ENCODE data around the gene MEF2D.

The MEF2D gene

GRCh38 chr1:156494309-156494895 is 6.2 kb downstream of the MEF2D start:
- no peaks in the 10 kb centered on the region for H3K9me2 ChIP-seq (ENCODE audit: low read depth, low read length)
- H3K9ac ChIP-seq (ENCODE audit: low read length): peak overlapping the region; percentile 71
- H3K4me1 ChIP-seq (ENCODE audit: insufficient read depth, low read length, severe bottlenecking): peaks cover 98% of the 10 kb centered on the region
- peak overlapping the region; percentile 100 for H3K27ac ChIP-seq (ENCODE audit: low read depth, low read length, poor library complexity, severe bottlenecking)
- H4K20me1 ChIP-seq (ENCODE audit: insufficient read depth, low read length): no peaks in the 10 kb centered on the region
- H3K9me3 ChIP-seq (ENCODE audit: low read length): no peaks in the 10 kb centered on the region
- H3K36me3 ChIP-seq (ENCODE audit: insufficient read depth, low read length): peaks cover 13% of the 10 kb centered on the region; the same call in 1 of the 2 replicates
- H3K79me2 ChIP-seq (ENCODE audit: insufficient read depth, low read length): peaks cover 70% of the 10 kb centered on the region
- no peaks in the 10 kb centered on the region for H3K27me3 ChIP-seq (ENCODE audit: insufficient read depth, low read length)
- TF ChIP-seq, protein P1, sequence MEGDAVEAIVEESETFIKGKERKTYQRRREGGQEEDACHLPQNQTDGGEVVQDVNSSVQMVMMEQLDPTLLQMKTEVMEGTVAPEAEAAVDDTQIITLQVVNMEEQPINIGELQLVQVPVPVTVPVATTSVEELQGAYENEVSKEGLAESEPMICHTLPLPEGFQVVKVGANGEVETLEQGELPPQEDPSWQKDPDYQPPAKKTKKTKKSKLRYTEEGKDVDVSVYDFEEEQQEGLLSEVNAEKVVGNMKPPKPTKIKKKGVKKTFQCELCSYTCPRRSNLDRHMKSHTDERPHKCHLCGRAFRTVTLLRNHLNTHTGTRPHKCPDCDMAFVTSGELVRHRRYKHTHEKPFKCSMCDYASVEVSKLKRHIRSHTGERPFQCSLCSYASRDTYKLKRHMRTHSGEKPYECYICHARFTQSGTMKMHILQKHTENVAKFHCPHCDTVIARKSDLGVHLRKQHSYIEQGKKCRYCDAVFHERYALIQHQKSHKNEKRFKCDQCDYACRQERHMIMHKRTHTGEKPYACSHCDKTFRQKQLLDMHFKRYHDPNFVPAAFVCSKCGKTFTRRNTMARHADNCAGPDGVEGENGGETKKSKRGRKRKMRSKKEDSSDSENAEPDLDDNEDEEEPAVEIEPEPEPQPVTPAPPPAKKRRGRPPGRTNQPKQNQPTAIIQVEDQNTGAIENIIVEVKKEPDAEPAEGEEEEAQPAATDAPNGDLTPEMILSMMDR (IDR thresholded peaks at IDR 0.05; ENCODE audit: low read length): no peak
- no peak for TF ChIP-seq EZH2 (IDR thresholded peaks at IDR 0.05; ENCODE audit: borderline replicate concordance, low read length)
- H3K4me3 ChIP-seq (ENCODE audit: low read depth, low read length, poor library complexity, severe bottlenecking): peak overlapping the region; percentile 45
- peak overlapping the region; percentile 97 for H3K4me2 ChIP-seq (ENCODE audit: low read length)
- no peak overlapping the region for H2AFZ ChIP-seq (ENCODE audit: low read length)
- no peaks in the 10 kb centered on the region for H3F3A ChIP-seq (ENCODE audit: insufficient read depth, low read length)

DNA sequence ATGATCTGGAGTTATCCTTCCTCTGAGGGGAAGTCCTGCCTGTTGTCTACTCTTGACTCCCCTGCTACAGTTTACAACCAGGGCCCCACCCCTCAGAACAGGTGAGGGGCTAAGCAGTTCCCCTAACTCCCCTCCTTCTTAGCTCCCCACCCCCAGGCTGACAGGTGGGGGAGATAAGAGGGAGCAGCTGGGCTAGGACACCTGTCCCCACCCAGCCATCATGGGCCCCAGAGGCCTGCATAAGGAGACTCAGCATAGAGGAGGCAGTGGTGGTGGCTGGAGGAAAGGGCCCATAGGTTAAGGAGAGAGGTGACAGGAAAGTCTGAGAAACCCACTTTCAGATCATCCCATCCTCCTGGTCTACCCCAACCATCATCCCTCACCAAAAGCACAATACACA is 6.8 kb downstream of the MEF2D start:
- Histone ChIP-seq H3K9ac (ENCODE audit: low read length) (peak overlapping the region; percentile 71), H3K9me2 (ENCODE audit: low read depth, low read length) (no peaks in the 10 kb centered on the region), H3K27ac (ENCODE audit: low read depth, low read length, poor library complexity, severe bottlenecking) (peak overlapping the region; percentile 100)

GRCh38 chr1:156493154-156493631 is 7.4 kb downstream of the MEF2D start:
- Histone ChIP-seq H2AFZ (ENCODE audit: low read length) (no peak overlapping the region), H3K27ac (ENCODE audit: low read depth, low read length, poor library complexity, severe bottlenecking) (peak overlapping the region; percentile 100), H3K27me3 (ENCODE audit: insufficient read depth, low read length) (no peaks in the 10 kb centered on the region), H3K9ac (ENCODE audit: low read length) (peak overlapping the region; percentile 71), H3K4me1 (ENCODE audit: insufficient read depth, low read length, severe bottlenecking) (peaks cover 100% of the 10 kb centered on the region), H4K20me1 (ENCODE audit: insufficient read depth, low read length) (no peaks in the 10 kb centered on the region), H3K9me3 (ENCODE audit: low read length) (no peaks in the 10 kb centered on the region), H3K4me3 (ENCODE audit: low read depth, low read length, poor library complexity, severe bottlenecking) (peak overlapping the region; percentile 45), H3K9me2 (ENCODE audit: low read depth, low read length) (no peaks in the 10 kb centered on the region), H3F3A (ENCODE audit: insufficient read depth, low read length) (no peaks in the 10 kb centered on the region), H3K4me2 (ENCODE audit: low read length) (peak overlapping the region; percentile 97), H3K79me2 (ENCODE audit: insufficient read depth, low read length) (peaks cover 70% of the 10 kb centered on the region), H3K36me3 (ENCODE audit: insufficient read depth, low read length) (peaks cover 15% of the 10 kb centered on the region; the same call in 1 of the 2 replicates)
- no peak for TF ChIP-seq EZH2 (IDR thresholded peaks at IDR 0.05; ENCODE audit: borderline replicate concordance, low read length)
- TF ChIP-seq, protein P1 (IDR thresholded peaks at IDR 0.05; ENCODE audit: low read length): no peak

More for the DNA sequence above, 6.8 kb downstream of the MEF2D start:
- H3K4me3 ChIP-seq (ENCODE audit: low read depth, low read length, poor library complexity, severe bottlenecking): peak overlapping the region; percentile 45
- H3K79me2 ChIP-seq (ENCODE audit: insufficient read depth, low read length): peaks cover 70% of the 10 kb centered on the region
- no peaks in the 10 kb centered on the region for H3F3A ChIP-seq (ENCODE audit: insufficient read depth, low read length)
- H3K27me3 ChIP-seq (ENCODE audit: insufficient read depth, low read length): no peaks in the 10 kb centered on the region
- no peaks in the 10 kb centered on the region for H3K9me3 ChIP-seq (ENCODE audit: low read length)
- H3K4me2 ChIP-seq (ENCODE audit: low read length): peak overlapping the region; percentile 97
- peaks cover 13% of the 10 kb centered on the region; the same call in 1 of the 2 replicates for H3K36me3 ChIP-seq (ENCODE audit: insufficient read depth, low read length)
- TF ChIP-seq, protein P1 (IDR thresholded peaks at IDR 0.05; ENCODE audit: low read length): no peak
- TF ChIP-seq EZH2 (IDR thresholded peaks at IDR 0.05; ENCODE audit: borderline replicate concordance, low read length): no peak
- H2AFZ ChIP-seq (ENCODE audit: low read length): no peak overlapping the region
- H4K20me1 ChIP-seq (ENCODE audit: insufficient read depth, low read length): no peaks in the 10 kb centered on the region
- H3K4me1 ChIP-seq (ENCODE audit: insufficient read depth, low read length, severe bottlenecking): peaks cover 100% of the 10 kb centered on the region
